Neural crest cell (in vitro differentiated cells): ENCODE results near the gene DCHS2. TPM values are rescaled to one million over a fixed set of nuclear protein-coding genes. Genes with fewer than 3 reads are reported as not detected.

Source experiments
- DNase-seq: peaks from one replicate; pipeline ENCODE4 v3.0.0; 2021; ENCODE audit warnings: low read depth, mixed read lengths, low spot score
- H3K27ac Mint-ChIP-seq: one replicate; pipeline ENCODE4 v1.8.0; 2021; ENCODE audit warnings: mild to moderate bottlenecking, mixed read lengths; ENCODE audit not compliant: unreplicated experiment
- H3K27me3 Mint-ChIP-seq: 2 replicates; pipeline ENCODE4 v1.8.0; 2021; ENCODE audit warnings: low read depth, mild to moderate bottlenecking, mixed read lengths
- H3K36me3 Mint-ChIP-seq: 2 replicates; pipeline ENCODE4 v1.8.0; 2021; ENCODE audit warnings: low read depth, mild to moderate bottlenecking, mixed read lengths
- H3K4me1 Mint-ChIP-seq: 2 replicates; pipeline ENCODE4 v1.8.0; 2021; ENCODE audit warnings: mixed read lengths
- H3K4me3 Mint-ChIP-seq: one replicate; pipeline ENCODE4 v1.8.0; 2021; ENCODE audit warnings: mild to moderate bottlenecking, mixed read lengths
- H3K9me3 Mint-ChIP-seq: 2 replicates; pipeline ENCODE4 v1.8.0; 2021; ENCODE audit warnings: mixed read lengths
- CTCF ChIP-seq: fragments of 200-600 bp; sonication (generic); conservative IDR thresholded peaks from 2 replicates; pipeline ENCODE4 v1.5.0; 2021; ENCODE audit warnings: antibody characterized with exemption, mild to moderate bottlenecking
- total RNA-seq: library from RNA; stranded (reverse); gene quantifications from 2 replicates; pipeline ENCODE4 v1.2.1, GENCODE V29; 2021

The DCHS2 gene
- total RNA-seq, 1 donor from 2014 or later: 1.2 TPM

- Mint-ChIP-seq H3K9me3 (peaks cover 5% of the 10 kb centered on the region), H3K27ac (no peak overlapping the region), H3K4me3 (no peak overlapping the region), H3K36me3 (peaks cover 6% of the 10 kb centered on the region), H3K27me3 (no peaks in the 10 kb centered on the region), H3K4me1 (no peaks in the 10 kb centered on the region)
- TF ChIP-seq CTCF: no peak
- DNase-seq: no peak
These were observed 184.1 kb downstream of the DCHS2 start for GRCh38 chr4:154307451-154307850.

- peaks cover 6% of the 10 kb centered on the region for H3K36me3 Mint-ChIP-seq
- no peaks in the 10 kb centered on the region for H3K4me1 Mint-ChIP-seq
- DNase-seq: no peak
- no peak overlapping the region for H3K27ac Mint-ChIP-seq
- no peaks in the 10 kb centered on the region for H3K27me3 Mint-ChIP-seq
- H3K4me3 Mint-ChIP-seq: no peak overlapping the region
- no peak for TF ChIP-seq CTCF
- peaks cover 5% of the 10 kb centered on the region for H3K9me3 Mint-ChIP-seq
These were observed 186.0 kb downstream of the DCHS2 start for GRCh38 chr4:154305616-154306015.

GRCh38 chr4:154304679-154305078 is 186.9 kb downstream of the DCHS2 start:
- H3K4me1 Mint-ChIP-seq: no peaks in the 10 kb centered on the region
- no peak for DNase-seq
- peaks cover 5% of the 10 kb centered on the region for H3K9me3 Mint-ChIP-seq
- no peaks in the 10 kb centered on the region for H3K27me3 Mint-ChIP-seq
- peaks cover 6% of the 10 kb centered on the region for H3K36me3 Mint-ChIP-seq
- no peak overlapping the region for H3K27ac Mint-ChIP-seq
- TF ChIP-seq CTCF: no peak
- no peak overlapping the region for H3K4me3 Mint-ChIP-seq

GRCh38 chr4:154294652-154295350 is 196.8 kb downstream of the DCHS2 start:
- Mint-ChIP-seq H3K36me3 (peaks cover 11% of the 10 kb centered on the region), H3K4me3 (no peak overlapping the region)

GRCh38 chr4:154293427-154293826 is 198.2 kb downstream of the DCHS2 start:
- peaks cover 11% of the 10 kb centered on the region for H3K9me3 Mint-ChIP-seq
- no peaks in the 10 kb centered on the region for H3K4me1 Mint-ChIP-seq
- no peak for TF ChIP-seq CTCF
- DNase-seq: no peak
- H3K27me3 Mint-ChIP-seq: no peaks in the 10 kb centered on the region
- H3K36me3 Mint-ChIP-seq: peaks cover 21% of the 10 kb centered on the region
- H3K27ac Mint-ChIP-seq: no peak overlapping the region
- no peak overlapping the region for H3K4me3 Mint-ChIP-seq

More at GRCh38 chr4:154294652-154295350, 196.8 kb downstream of the DCHS2 start:
- DNase-seq: no peak
- no peaks in the 10 kb centered on the region for H3K27me3 Mint-ChIP-seq
- no peak for TF ChIP-seq CTCF
- no peak overlapping the region for H3K27ac Mint-ChIP-seq
- H3K9me3 Mint-ChIP-seq: peaks cover 5% of the 10 kb centered on the region
- H3K4me1 Mint-ChIP-seq: no peaks in the 10 kb centered on the region
